H1 (cell line): Measurements from ENCODE around the gene SH3RF3. TPM values are rescaled to one million over a fixed set of nuclear protein-coding genes. Genes with fewer than 3 reads are reported as not detected.

Experiments
- BRCA1 ChIP-seq: IDR thresholded peaks from 2 replicates; pipeline ENCODE4 v1.6.1; 2012; ENCODE audit warnings: low read depth, low read length, improper control_type of control experiment
- CHD2 ChIP-seq: IDR thresholded peaks from 2 replicates; pipeline ENCODE4 v1.6.1; 2012; ENCODE audit warnings: low read length, improper control_type of control experiment
- CREB1 ChIP-seq: IDR thresholded peaks from 2 replicates; pipeline ENCODE4 v1.6.1; 2012; ENCODE audit warnings: inconsistent platforms
- FOSL1 ChIP-seq: IDR thresholded peaks from 2 replicates; pipeline ENCODE4 v1.6.1; 2011; ENCODE audit warnings: mild to moderate bottlenecking, low read depth, low read length, moderate library complexity; ENCODE audit not compliant: insufficient read depth
- JUND ChIP-seq: IDR thresholded peaks from 2 replicates; pipeline ENCODE4 v1.6.1; 2011; ENCODE audit warnings: mild to moderate bottlenecking, improper control_type of control experiment, low read length
- KDM5A ChIP-seq: fragments of 200-600 bp; IDR thresholded peaks from 2 replicates; pipeline ENCODE4 v1.7.1; 2012; ENCODE audit warnings: mild to moderate bottlenecking, low read length, inconsistent platforms, mixed read lengths
- NANOG ChIP-seq: IDR thresholded peaks from 2 replicates; pipeline ENCODE4 v1.6.1; 2011; ENCODE audit warnings: low read length, low read depth, mild to moderate bottlenecking, inconsistent platforms; ENCODE audit not compliant: insufficient read depth, poor library complexity, severe bottlenecking
- RFX5 ChIP-seq: IDR thresholded peaks from 2 replicates; pipeline ENCODE4 v1.6.1; 2011; ENCODE audit warnings: low read depth, low read length, improper control_type of control experiment, borderline replicate concordance
- RXRA ChIP-seq: IDR thresholded peaks from 2 replicates; pipeline ENCODE4 v1.6.1; 2011; ENCODE audit warnings: low read depth, mild to moderate bottlenecking, low read length, moderate library complexity; ENCODE audit not compliant: insufficient read depth
- SP2 ChIP-seq: IDR thresholded peaks from 2 replicates; pipeline ENCODE4 v1.6.1; 2012; ENCODE audit warnings: mild to moderate bottlenecking, low read length, inconsistent platforms
- polyA plus RNA-seq, 7 experiments: library from polyadenylated mRNA; depleted of rRNA in 3 of 7; stranded (reverse) in 5 of 7; unstranded in 2 of 7; fragments of >200 nt in 5 of 7; fragments of 200-250 nt in 2 of 7; gene quantifications; 1 replicate in 5 of 7; 2 replicates in 1 of 7; 4 replicates in 1 of 7; pipeline versions ENCODE4 v1.2.1 to v1.2.3, GENCODE V29; 2011 to 2013; ENCODE audit warnings: missing spikeins in 2 of 7, mixed read lengths in 2 of 7
- total RNA-seq: library from RNA; stranded (reverse); fragmentation: NEBNext Ultra II Directional; extraction: Animal tissue kit (Norgen Biotek cat#: 25700); gene quantifications from 2 replicates; pipeline ENCODE4 v1.2.1, GENCODE V29; 2021
- TF ChIP-seq, protein P1 (sequence below): fragments of 300-600 bp; sonication (generic); IDR thresholded peaks from 2 replicates; pipeline ENCODE4 v1.7.1; 2012; ENCODE audit warnings: low read length, moderate library complexity, mild to moderate bottlenecking, inconsistent platforms; ENCODE audit not compliant: insufficient replicate concordance
- TF ChIP-seq, protein P2 (sequence below): IDR thresholded peaks from 2 replicates; pipeline ENCODE4 v1.6.1; 2011; ENCODE audit warnings: low read length, improper control_type of control experiment

Gene SH3RF3
- total and polyA plus RNA-seq, 2 of the 8 experiments (the other 6 are each of a cell fraction or from before 2014, with no cell fraction given) = 0.11 to 0.65 TPM

DNA sequence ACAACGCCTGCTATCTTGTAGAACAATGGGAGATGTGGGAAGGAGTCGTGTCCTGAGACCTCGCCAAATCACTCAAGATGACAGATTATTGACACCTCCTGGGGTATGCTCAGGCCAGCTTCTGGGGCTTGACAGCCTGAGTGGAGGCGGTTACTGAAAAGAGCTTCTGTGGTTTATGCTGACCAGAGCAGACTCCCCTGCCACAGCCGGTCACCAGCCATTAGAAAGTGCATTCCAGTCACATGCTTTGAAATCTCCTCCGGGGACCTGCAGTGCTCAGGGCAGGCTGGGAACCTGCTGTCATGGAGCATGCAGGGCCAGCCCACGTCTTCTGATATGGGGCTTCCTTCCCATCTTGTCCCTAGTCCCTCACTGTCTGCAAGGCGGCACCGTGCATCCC is 268.9 kb downstream of the SH3RF3 start (continued):
- TF ChIP-seq, protein P1, sequence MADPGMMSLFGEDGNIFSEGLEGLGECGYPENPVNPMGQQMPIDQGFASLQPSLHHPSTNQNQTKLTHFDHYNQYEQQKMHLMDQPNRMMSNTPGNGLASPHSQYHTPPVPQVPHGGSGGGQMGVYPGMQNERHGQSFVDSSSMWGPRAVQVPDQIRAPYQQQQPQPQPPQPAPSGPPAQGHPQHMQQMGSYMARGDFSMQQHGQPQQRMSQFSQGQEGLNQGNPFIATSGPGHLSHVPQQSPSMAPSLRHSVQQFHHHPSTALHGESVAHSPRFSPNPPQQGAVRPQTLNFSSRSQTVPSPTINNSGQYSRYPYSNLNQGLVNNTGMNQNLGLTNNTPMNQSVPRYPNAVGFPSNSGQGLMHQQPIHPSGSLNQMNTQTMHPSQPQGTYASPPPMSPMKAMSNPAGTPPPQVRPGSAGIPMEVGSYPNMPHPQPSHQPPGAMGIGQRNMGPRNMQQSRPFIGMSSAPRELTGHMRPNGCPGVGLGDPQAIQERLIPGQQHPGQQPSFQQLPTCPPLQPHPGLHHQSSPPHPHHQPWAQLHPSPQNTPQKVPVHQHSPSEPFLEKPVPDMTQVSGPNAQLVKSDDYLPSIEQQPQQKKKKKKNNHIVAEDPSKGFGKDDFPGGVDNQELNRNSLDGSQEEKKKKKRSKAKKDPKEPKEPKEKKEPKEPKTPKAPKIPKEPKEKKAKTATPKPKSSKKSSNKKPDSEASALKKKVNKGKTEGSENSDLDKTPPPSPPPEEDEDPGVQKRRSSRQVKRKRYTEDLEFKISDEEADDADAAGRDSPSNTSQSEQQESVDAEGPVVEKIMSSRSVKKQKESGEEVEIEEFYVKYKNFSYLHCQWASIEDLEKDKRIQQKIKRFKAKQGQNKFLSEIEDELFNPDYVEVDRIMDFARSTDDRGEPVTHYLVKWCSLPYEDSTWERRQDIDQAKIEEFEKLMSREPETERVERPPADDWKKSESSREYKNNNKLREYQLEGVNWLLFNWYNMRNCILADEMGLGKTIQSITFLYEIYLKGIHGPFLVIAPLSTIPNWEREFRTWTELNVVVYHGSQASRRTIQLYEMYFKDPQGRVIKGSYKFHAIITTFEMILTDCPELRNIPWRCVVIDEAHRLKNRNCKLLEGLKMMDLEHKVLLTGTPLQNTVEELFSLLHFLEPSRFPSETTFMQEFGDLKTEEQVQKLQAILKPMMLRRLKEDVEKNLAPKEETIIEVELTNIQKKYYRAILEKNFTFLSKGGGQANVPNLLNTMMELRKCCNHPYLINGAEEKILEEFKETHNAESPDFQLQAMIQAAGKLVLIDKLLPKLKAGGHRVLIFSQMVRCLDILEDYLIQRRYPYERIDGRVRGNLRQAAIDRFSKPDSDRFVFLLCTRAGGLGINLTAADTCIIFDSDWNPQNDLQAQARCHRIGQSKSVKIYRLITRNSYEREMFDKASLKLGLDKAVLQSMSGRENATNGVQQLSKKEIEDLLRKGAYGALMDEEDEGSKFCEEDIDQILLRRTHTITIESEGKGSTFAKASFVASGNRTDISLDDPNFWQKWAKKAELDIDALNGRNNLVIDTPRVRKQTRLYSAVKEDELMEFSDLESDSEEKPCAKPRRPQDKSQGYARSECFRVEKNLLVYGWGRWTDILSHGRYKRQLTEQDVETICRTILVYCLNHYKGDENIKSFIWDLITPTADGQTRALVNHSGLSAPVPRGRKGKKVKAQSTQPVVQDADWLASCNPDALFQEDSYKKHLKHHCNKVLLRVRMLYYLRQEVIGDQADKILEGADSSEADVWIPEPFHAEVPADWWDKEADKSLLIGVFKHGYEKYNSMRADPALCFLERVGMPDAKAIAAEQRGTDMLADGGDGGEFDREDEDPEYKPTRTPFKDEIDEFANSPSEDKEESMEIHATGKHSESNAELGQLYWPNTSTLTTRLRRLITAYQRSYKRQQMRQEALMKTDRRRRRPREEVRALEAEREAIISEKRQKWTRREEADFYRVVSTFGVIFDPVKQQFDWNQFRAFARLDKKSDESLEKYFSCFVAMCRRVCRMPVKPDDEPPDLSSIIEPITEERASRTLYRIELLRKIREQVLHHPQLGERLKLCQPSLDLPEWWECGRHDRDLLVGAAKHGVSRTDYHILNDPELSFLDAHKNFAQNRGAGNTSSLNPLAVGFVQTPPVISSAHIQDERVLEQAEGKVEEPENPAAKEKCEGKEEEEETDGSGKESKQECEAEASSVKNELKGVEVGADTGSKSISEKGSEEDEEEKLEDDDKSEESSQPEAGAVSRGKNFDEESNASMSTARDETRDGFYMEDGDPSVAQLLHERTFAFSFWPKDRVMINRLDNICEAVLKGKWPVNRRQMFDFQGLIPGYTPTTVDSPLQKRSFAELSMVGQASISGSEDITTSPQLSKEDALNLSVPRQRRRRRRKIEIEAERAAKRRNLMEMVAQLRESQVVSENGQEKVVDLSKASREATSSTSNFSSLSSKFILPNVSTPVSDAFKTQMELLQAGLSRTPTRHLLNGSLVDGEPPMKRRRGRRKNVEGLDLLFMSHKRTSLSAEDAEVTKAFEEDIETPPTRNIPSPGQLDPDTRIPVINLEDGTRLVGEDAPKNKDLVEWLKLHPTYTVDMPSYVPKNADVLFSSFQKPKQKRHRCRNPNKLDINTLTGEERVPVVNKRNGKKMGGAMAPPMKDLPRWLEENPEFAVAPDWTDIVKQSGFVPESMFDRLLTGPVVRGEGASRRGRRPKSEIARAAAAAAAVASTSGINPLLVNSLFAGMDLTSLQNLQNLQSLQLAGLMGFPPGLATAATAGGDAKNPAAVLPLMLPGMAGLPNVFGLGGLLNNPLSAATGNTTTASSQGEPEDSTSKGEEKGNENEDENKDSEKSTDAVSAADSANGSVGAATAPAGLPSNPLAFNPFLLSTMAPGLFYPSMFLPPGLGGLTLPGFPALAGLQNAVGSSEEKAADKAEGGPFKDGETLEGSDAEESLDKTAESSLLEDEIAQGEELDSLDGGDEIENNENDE = no peak
- TF ChIP-seq, protein P2, sequence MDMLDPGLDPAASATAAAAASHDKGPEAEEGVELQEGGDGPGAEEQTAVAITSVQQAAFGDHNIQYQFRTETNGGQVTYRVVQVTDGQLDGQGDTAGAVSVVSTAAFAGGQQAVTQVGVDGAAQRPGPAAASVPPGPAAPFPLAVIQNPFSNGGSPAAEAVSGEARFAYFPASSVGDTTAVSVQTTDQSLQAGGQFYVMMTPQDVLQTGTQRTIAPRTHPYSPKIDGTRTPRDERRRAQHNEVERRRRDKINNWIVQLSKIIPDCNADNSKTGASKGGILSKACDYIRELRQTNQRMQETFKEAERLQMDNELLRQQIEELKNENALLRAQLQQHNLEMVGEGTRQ = no peak
- no peak for TF ChIP-seq SP2
- no peak for TF ChIP-seq CHD2
- no peak for TF ChIP-seq KDM5A
- TF ChIP-seq JUND = no peak
- TF ChIP-seq RXRA = no peak
- TF ChIP-seq NANOG = no peak
- no peak for TF ChIP-seq FOSL1
- no peak for TF ChIP-seq RFX5
- no peak for TF ChIP-seq CREB1
- TF ChIP-seq BRCA1 = no peak
